SK-N-SH treated with all-trans-retinoic acid at 6 μM for 48 hours (cell line): ENCODE results near the gene MAP3K3.

Experiments
- ARNTL ChIP-seq: fragments of 450-650 bp; formaldehyde crosslinking; IDR thresholded peaks from 2 replicates; pipeline ENCODE4 v1.5.0; 2020; ENCODE audit warnings: low read depth, mild to moderate bottlenecking, moderate library complexity, borderline replicate concordance
- BACH2 ChIP-seq: fragments of 250-450 bp; sonication (Bioruptor Pico); IDR thresholded peaks from 2 replicates; pipeline ENCODE4 v1.9.0; 2021; ENCODE audit warnings: mild to moderate bottlenecking, borderline replicate concordance
- GLIS3 ChIP-seq: fragments of 250-450 bp; sonication (Bioruptor Pico); IDR thresholded peaks from 2 replicates; pipeline ENCODE4 v1.5.0; 2020; ENCODE audit warnings: mild to moderate bottlenecking, moderate library complexity
- OSR1 ChIP-seq: fragments of 250-450 bp; sonication (Bioruptor Pico); IDR thresholded peaks from 2 replicates; pipeline ENCODE4 v1.8.0; 2022; ENCODE audit warnings: moderate library complexity, mild to moderate bottlenecking, inconsistent platforms
- PPARA ChIP-seq: fragments of 250-450 bp; sonication (Bioruptor Pico); IDR thresholded peaks from 2 replicates; pipeline ENCODE4 v1.5.0; 2020; ENCODE audit warnings: mild to moderate bottlenecking, borderline replicate concordance
- TCF4 ChIP-seq: fragments of 250-450 bp; sonication (Bioruptor Pico); IDR thresholded peaks from 2 replicates; pipeline ENCODE4 v1.8.0; 2021; ENCODE audit warnings: mild to moderate bottlenecking, moderate library complexity, borderline replicate concordance
- ZC3H10 ChIP-seq: fragments of 250-450 bp; sonication (Bioruptor Pico); IDR thresholded peaks from 2 replicates; pipeline ENCODE4 v1.5.1; 2021; ENCODE audit warnings: mild to moderate bottlenecking, moderate library complexity
- ZFP30 ChIP-seq: fragments of 450-650 bp; formaldehyde crosslinking; IDR thresholded peaks from 2 replicates; pipeline ENCODE4 v1.5.0; 2022; ENCODE audit warnings: mild to moderate bottlenecking, moderate library complexity
- ZNF70 ChIP-seq: fragments of 450-650 bp; formaldehyde crosslinking; IDR thresholded peaks from 2 replicates; pipeline ENCODE4 v1.5.0; 2020; ENCODE audit warnings: mild to moderate bottlenecking, moderate library complexity
- TF ChIP-seq, protein P1 (sequence below): fragments of 250-450 bp; sonication (Bioruptor Pico); IDR thresholded peaks from 2 replicates; pipeline ENCODE4 v1.5.0; 2020; ENCODE audit warnings: mild to moderate bottlenecking, moderate library complexity
- TF ChIP-seq, protein P2 (sequence below): fragments of 250-450 bp; sonication (Bioruptor Pico); IDR thresholded peaks from 2 replicates; pipeline ENCODE4 v1.5.1; 2021; ENCODE audit warnings: mild to moderate bottlenecking, moderate library complexity
- TF ChIP-seq, protein P3 (sequence below): fragments of 250-450 bp; sonication (Bioruptor Pico); IDR thresholded peaks from 2 replicates; pipeline ENCODE4 v1.8.0; 2020; ENCODE audit warnings: mild to moderate bottlenecking, moderate library complexity, borderline replicate concordance
- TF ChIP-seq, protein P4 (sequence below): fragments of 250-450 bp; sonication (Bioruptor Pico); IDR thresholded peaks from 2 replicates; pipeline ENCODE4 v1.5.1; 2020; ENCODE audit warnings: low read depth, mild to moderate bottlenecking, moderate library complexity
- TF ChIP-seq, protein P5 (sequence below): fragments of 250-450 bp; sonication (Bioruptor Pico); IDR thresholded peaks from 2 replicates; pipeline ENCODE4 v1.8.0; 2021; ENCODE audit warnings: low read depth, mild to moderate bottlenecking, moderate library complexity, borderline replicate concordance

DNA sequence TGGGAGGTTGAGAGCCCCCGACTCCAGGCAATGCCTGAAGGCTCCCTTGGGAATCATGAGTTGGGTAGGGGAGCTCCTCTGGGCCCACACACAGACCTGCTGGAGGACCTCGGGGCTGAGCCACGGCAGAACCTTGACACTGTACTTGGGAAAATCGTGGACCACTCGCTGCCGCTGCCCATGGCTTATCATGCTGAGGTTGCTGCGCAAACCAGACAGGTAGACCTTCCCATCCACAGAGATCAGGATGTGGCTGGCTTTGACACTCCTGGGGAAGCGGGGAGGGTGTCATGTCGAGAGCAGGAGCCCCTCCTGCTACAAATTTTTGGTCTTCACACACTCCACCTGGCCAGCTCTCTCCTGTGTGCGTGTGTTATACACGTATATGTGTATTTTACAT is 84.9 kb downstream of the MAP3K3 start:
- TF ChIP-seq PPARA, result no peak
- no peak for TF ChIP-seq ZC3H10 (CRISPR knock-in tag)
- TF ChIP-seq, protein P1, sequence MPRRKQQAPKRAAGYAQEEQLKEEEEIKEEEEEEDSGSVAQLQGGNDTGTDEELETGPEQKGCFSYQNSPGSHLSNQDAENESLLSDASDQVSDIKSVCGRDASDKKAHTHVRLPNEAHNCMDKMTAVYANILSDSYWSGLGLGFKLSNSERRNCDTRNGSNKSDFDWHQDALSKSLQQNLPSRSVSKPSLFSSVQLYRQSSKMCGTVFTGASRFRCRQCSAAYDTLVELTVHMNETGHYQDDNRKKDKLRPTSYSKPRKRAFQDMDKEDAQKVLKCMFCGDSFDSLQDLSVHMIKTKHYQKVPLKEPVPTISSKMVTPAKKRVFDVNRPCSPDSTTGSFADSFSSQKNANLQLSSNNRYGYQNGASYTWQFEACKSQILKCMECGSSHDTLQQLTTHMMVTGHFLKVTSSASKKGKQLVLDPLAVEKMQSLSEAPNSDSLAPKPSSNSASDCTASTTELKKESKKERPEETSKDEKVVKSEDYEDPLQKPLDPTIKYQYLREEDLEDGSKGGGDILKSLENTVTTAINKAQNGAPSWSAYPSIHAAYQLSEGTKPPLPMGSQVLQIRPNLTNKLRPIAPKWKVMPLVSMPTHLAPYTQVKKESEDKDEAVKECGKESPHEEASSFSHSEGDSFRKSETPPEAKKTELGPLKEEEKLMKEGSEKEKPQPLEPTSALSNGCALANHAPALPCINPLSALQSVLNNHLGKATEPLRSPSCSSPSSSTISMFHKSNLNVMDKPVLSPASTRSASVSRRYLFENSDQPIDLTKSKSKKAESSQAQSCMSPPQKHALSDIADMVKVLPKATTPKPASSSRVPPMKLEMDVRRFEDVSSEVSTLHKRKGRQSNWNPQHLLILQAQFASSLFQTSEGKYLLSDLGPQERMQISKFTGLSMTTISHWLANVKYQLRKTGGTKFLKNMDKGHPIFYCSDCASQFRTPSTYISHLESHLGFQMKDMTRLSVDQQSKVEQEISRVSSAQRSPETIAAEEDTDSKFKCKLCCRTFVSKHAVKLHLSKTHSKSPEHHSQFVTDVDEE (CRISPR knock-in tag), result no peak
- TF ChIP-seq, protein P2, sequence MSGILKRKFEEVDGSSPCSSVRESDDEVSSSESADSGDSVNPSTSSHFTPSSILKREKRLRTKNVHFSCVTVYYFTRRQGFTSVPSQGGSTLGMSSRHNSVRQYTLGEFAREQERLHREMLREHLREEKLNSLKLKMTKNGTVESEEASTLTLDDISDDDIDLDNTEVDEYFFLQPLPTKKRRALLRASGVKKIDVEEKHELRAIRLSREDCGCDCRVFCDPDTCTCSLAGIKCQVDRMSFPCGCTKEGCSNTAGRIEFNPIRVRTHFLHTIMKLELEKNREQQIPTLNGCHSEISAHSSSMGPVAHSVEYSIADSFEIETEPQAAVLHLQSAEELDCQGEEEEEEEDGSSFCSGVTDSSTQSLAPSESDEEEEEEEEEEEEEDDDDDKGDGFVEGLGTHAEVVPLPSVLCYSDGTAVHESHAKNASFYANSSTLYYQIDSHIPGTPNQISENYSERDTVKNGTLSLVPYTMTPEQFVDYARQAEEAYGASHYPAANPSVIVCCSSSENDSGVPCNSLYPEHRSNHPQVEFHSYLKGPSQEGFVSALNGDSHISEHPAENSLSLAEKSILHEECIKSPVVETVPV (CRISPR knock-in tag), result no peak
- no peak for TF ChIP-seq ARNTL
- no peak for TF ChIP-seq ZFP30
- TF ChIP-seq ZNF70, result no peak
- TF ChIP-seq TCF4 (CRISPR knock-in tag), result no peak
- TF ChIP-seq, protein P3, sequence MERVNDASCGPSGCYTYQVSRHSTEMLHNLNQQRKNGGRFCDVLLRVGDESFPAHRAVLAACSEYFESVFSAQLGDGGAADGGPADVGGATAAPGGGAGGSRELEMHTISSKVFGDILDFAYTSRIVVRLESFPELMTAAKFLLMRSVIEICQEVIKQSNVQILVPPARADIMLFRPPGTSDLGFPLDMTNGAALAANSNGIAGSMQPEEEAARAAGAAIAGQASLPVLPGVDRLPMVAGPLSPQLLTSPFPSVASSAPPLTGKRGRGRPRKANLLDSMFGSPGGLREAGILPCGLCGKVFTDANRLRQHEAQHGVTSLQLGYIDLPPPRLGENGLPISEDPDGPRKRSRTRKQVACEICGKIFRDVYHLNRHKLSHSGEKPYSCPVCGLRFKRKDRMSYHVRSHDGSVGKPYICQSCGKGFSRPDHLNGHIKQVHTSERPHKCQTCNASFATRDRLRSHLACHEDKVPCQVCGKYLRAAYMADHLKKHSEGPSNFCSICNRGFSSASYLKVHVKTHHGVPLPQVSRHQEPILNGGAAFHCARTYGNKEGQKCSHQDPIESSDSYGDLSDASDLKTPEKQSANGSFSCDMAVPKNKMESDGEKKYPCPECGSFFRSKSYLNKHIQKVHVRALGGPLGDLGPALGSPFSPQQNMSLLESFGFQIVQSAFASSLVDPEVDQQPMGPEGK (CRISPR knock-in tag), result no peak
- TF ChIP-seq, protein P4, sequence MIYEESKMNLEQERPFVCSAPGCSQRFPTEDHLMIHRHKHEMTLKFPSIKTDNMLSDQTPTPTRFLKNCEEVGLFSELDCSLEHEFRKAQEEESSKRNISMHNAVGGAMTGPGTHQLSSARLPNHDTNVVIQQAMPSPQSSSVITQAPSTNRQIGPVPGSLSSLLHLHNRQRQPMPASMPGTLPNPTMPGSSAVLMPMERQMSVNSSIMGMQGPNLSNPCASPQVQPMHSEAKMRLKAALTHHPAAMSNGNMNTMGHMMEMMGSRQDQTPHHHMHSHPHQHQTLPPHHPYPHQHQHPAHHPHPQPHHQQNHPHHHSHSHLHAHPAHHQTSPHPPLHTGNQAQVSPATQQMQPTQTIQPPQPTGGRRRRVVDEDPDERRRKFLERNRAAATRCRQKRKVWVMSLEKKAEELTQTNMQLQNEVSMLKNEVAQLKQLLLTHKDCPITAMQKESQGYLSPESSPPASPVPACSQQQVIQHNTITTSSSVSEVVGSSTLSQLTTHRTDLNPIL, result no peak
- TF ChIP-seq GLIS3 (CRISPR knock-in tag), result no peak
- TF ChIP-seq OSR1 (CRISPR knock-in tag), result no peak
- TF ChIP-seq BACH2 (CRISPR knock-in tag), result no peak
- TF ChIP-seq, protein P5, sequence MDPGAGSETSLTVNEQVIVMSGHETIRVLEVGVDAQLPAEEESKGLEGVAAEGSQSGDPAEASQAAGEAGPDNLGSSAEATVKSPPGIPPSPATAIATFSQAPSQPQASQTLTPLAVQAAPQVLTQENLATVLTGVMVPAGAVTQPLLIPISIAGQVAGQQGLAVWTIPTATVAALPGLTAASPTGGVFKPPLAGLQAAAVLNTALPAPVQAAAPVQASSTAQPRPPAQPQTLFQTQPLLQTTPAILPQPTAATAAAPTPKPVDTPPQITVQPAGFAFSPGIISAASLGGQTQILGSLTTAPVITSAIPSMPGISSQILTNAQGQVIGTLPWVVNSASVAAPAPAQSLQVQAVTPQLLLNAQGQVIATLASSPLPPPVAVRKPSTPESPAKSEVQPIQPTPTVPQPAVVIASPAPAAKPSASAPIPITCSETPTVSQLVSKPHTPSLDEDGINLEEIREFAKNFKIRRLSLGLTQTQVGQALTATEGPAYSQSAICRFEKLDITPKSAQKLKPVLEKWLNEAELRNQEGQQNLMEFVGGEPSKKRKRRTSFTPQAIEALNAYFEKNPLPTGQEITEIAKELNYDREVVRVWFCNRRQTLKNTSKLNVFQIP (CRISPR knock-in tag), result no peak
